ENCODE results near the gene OR56A5. TPM values are rescaled to one million over a fixed set of nuclear protein-coding genes. Genes with fewer than 3 reads are reported as not detected.
"Not testable (repeated sequence)": the region's sequence is repeated elsewhere in the genome, so short reads cannot be mapped to it uniquely, and the experiment has no call there.

Gene OR56A5
- total RNA-seq, 1 donor: not detected

- Histone ChIP-seq H4K20me1 (ENCODE audit: insufficient read depth, low read length) (no peaks in the 10 kb centered on the region), H3K27me3 (ENCODE audit: insufficient read depth, low read length) (no peaks in the 10 kb centered on the region), H3K79me2 (ENCODE audit: insufficient read depth, low read length) (no peaks in the 10 kb centered on the region), H3K27ac (ENCODE audit: low read depth, low read length) (no peak overlapping the region), H3K4me3 (ENCODE audit: insufficient read depth, low read length) (no peak overlapping the region), H3K4me1 (ENCODE audit: insufficient read depth, low read length) (no peaks in the 10 kb centered on the region), H3K9me3 (ENCODE audit: low read depth, low read length) (no peaks in the 10 kb centered on the region), H3K4me2 (ENCODE audit: insufficient read depth, low read length) (no peak overlapping the region), H2AFZ (ENCODE audit: low read length) (no peak overlapping the region), H3K36me3 (ENCODE audit: insufficient read depth, low read length) (no peaks in the 10 kb centered on the region)
- no peak for DNase-seq (ENCODE audit: insufficient read length, low spot score, missing footprints)
- no peak for TF ChIP-seq CTCF (IDR thresholded peaks at IDR 0.05; ENCODE audit: extremely low read depth, low read depth, low read length)
Observed at GRCh38 chr11:5973530-5973929, 5.2 kb upstream of the OR56A5 start.

GRCh38 chr11:5967708-5968107 lies 586 bp downstream of the OR56A5 start:
- Histone ChIP-seq H3K4me1 (ENCODE audit: insufficient read depth, low read length) (no peaks in the 10 kb centered on the region), H3K9me3 (ENCODE audit: low read depth, low read length) (no peaks in the 10 kb centered on the region), H3K27me3 (ENCODE audit: insufficient read depth, low read length) (no peaks in the 10 kb centered on the region), H2AFZ (ENCODE audit: low read length) (no peak overlapping the region), H3K4me2 (ENCODE audit: insufficient read depth, low read length) (no peak overlapping the region), H3K36me3 (ENCODE audit: insufficient read depth, low read length) (no peaks in the 10 kb centered on the region), H3K4me3 (ENCODE audit: insufficient read depth, low read length) (no peak overlapping the region), H3K27ac (ENCODE audit: low read depth, low read length) (no peak overlapping the region), H3K79me2 (ENCODE audit: insufficient read depth, low read length) (no peaks in the 10 kb centered on the region), H4K20me1 (ENCODE audit: insufficient read depth, low read length) (no peaks in the 10 kb centered on the region)
- no peak for TF ChIP-seq CTCF (IDR thresholded peaks at IDR 0.05; ENCODE audit: extremely low read depth, low read depth, low read length)
- DNase-seq (ENCODE audit: insufficient read length, low spot score, missing footprints): no peak

- DNase-seq (ENCODE audit: insufficient read length, low spot score, missing footprints): no peak
Observed at GRCh38 chr11:5966958-5967357, 1.3 kb downstream of the OR56A5 start.

GRCh38 chr11:5960704-5961320 lies 7.5 kb downstream of the OR56A5 start:
- H3K4me2 ChIP-seq (ENCODE audit: insufficient read depth, low read length); H3K4me3 ChIP-seq (ENCODE audit: insufficient read depth, low read length); H3K27ac ChIP-seq (ENCODE audit: low read depth, low read length); H3K36me3 ChIP-seq (ENCODE audit: insufficient read depth, low read length); H2AFZ ChIP-seq (ENCODE audit: low read length); H3K4me1 ChIP-seq (ENCODE audit: insufficient read depth, low read length); H3K9me3 ChIP-seq (ENCODE audit: low read depth, low read length); H3K79me2 ChIP-seq (ENCODE audit: insufficient read depth, low read length); DNase-seq (ENCODE audit: insufficient read length, low spot score, missing footprints); H4K20me1 ChIP-seq (ENCODE audit: insufficient read depth, low read length); H3K27me3 ChIP-seq (ENCODE audit: insufficient read depth, low read length): not testable (repeated sequence)

More at GRCh38 chr11:5966958-5967357, 1.3 kb downstream of the OR56A5 start:
- Histone ChIP-seq H3K4me2 (ENCODE audit: insufficient read depth, low read length) (no peak overlapping the region), H3K36me3 (ENCODE audit: insufficient read depth, low read length) (no peaks in the 10 kb centered on the region), H3K79me2 (ENCODE audit: insufficient read depth, low read length) (no peaks in the 10 kb centered on the region), H3K4me3 (ENCODE audit: insufficient read depth, low read length) (no peak overlapping the region), H2AFZ (ENCODE audit: low read length) (no peak overlapping the region), H3K4me1 (ENCODE audit: insufficient read depth, low read length) (no peaks in the 10 kb centered on the region), H3K27me3 (ENCODE audit: insufficient read depth, low read length) (no peaks in the 10 kb centered on the region), H3K27ac (ENCODE audit: low read depth, low read length) (no peak overlapping the region), H4K20me1 (ENCODE audit: insufficient read depth, low read length) (no peaks in the 10 kb centered on the region), H3K9me3 (ENCODE audit: low read depth, low read length) (no peaks in the 10 kb centered on the region)
- no peak for TF ChIP-seq CTCF (IDR thresholded peaks at IDR 0.05; ENCODE audit: extremely low read depth, low read depth, low read length)

All from osteoblast (primary cell).